Psoas muscle (tissue), 8 donors: ENCODE measurements around the gene GGPS1. TPM values are rescaled to one million over a fixed set of nuclear protein-coding genes. Genes with fewer than 3 reads are reported as not detected.
"Not testable (repeated sequence)": the region's sequence is repeated elsewhere in the genome, so short reads cannot be mapped to it uniquely, and the experiment has no call there.

ENCODE experiments used
- ATAC-seq, 4 donors: fragments of 200-7000 bp; cut with Tn5 transposase; one replicate each; pipeline ENCODE4 v1.9.1; 2020; ENCODE audit warnings: moderate library complexity in 3 of 4, mild to moderate bottlenecking in 2 of 4
- DNase-seq, 2 donors: peaks; one replicate each; pipeline ENCODE4 v3.0.0-alpha.2; 2020
- H3K27ac ChIP-seq: fragments of 200-600 bp; one replicate; pipeline ENCODE4 v1.8.0; 2022
- H3K27me3 ChIP-seq, 3 donors: fragments of 200-600 bp in 1 of 3; one replicate each; pipeline versions ENCODE4 v1.6.1 to v1.8.0; 2013 to 2022; ENCODE audit warnings: low read length in 2 of 3, mild to moderate bottlenecking in 2 of 3, moderate library complexity in 1 of 3; ENCODE audit not compliant: insufficient read depth in 3 of 3
- H3K36me3 ChIP-seq, 2 donors: fragments of 200-600 bp in 1 of 2; one replicate each; pipeline versions ENCODE4 v1.6.1 to v1.8.0; 2013 to 2022; ENCODE audit warnings: low read depth in 1 of 2, mild to moderate bottlenecking in 1 of 2, moderate library complexity in 1 of 2; ENCODE audit not compliant: insufficient read depth in 1 of 2
- H3K4me1 ChIP-seq: fragments of 200-600 bp; one replicate; pipeline ENCODE4 v1.8.0; 2022
- H3K4me3 ChIP-seq: fragments of 200-600 bp; one replicate; pipeline ENCODE4 v1.8.0; 2022; ENCODE audit warnings: mild to moderate bottlenecking
- H3K9me3 ChIP-seq: fragments of 200-600 bp; one replicate; pipeline ENCODE4 v1.8.0; 2022
- WGBS, 3 donors: extraction: QIAGEN DNeasy Blood & Tissue Kit; methylation state at CpG; one replicate each; pipeline versions ENCODE4 v1.1.6 to v1.1.7; 2013; 5-methylcytosine and 5-hydroxymethylcytosine counted together
- intact Hi-C, 2 donors: fragments of 100-400 bp; cut with DNase I; formaldehyde crosslinking; loops; one replicate each; pipeline versions ENCODE4 v1.11.0 to v1.14.2; 2022
- polyA plus RNA-seq, 3 donors: library from polyadenylated mRNA; stranded (reverse); fragments of 200-250 nt; gene quantifications; one replicate each; pipeline ENCODE4 v1.2.3, GENCODE V29; 2013
- total RNA-seq, 4 donors: library from RNA; stranded (reverse); fragmentation: NEBNext Ultra II Directional in 2 of 4; extraction: Animal tissue kit (Norgen Biotek cat#: 25700) in 2 of 4; gene quantifications; one replicate each; pipeline versions ENCODE4 v1.2.1 to v1.2.4, GENCODE V29; 2021 to 2023
- TF ChIP-seq, protein P1 (sequence below): fragments of 200-600 bp; IDR thresholded peaks from one replicate; pipeline ENCODE4 v1.8.0; 2022; ENCODE audit warnings: antibody characterized with exemption
- donor health status: healthy with polysubstance abuse.
- donor health status: DM: no; HTN: no; CAD: no; lungs with moderate emphysema.
- donor health status: Bipolar disorder and iron deficiency.
- donor health status: healthy.
- donor health status: DM: yes; HTN: yes; CAD: no.
- donor health status: DM: no; HTN: no; CAD: no.
- donor health status: DM: no; HTN: no; CAD: no.
- donor health status: DM: yes; HTN: yes; CAD: no.

The GGPS1 gene
- total and polyA plus RNA-seq, 7 donors: 17.9 to 49.5 (median 32.4) TPM

DNA sequence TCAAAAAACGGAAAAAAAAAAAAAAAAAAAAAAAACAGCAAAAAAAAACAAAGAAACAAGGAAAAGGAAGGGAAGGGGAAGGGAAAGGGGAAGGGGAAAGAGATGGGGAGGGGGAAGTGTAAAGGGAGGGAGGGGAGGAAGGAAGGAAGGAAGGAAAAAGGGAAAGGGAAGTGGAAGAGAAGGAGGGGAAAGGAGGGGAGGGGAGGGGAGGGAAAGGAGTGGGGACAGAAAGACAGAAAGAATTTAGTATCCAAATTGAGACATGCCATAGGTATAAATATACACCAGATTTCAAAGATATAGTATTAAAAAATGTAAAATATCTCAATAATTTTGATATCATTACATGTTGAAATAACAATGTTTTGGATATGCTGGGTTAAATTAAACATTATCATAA is 26.2 kb upstream of the GGPS1 start:
- Histone ChIP-seq H3K27me3 (no peaks in the 10 kb centered on the region), H3K36me3 (no peaks in the 10 kb centered on the region), H3K9me3 (no peaks in the 10 kb centered on the region), H3K4me3 (no peak overlapping the region), H3K27ac (no peak overlapping the region), H3K4me1 (peaks cover 26% of the 10 kb centered on the region)
- ATAC-seq (no peak), DNase-seq (no peak)
- intact Hi-C loops: no loop called here
- 56 to 82% (median 60%) methylated on average over 1 of the region's 1 CpG for WGBS, 3 donors
- TF ChIP-seq, protein P1, sequence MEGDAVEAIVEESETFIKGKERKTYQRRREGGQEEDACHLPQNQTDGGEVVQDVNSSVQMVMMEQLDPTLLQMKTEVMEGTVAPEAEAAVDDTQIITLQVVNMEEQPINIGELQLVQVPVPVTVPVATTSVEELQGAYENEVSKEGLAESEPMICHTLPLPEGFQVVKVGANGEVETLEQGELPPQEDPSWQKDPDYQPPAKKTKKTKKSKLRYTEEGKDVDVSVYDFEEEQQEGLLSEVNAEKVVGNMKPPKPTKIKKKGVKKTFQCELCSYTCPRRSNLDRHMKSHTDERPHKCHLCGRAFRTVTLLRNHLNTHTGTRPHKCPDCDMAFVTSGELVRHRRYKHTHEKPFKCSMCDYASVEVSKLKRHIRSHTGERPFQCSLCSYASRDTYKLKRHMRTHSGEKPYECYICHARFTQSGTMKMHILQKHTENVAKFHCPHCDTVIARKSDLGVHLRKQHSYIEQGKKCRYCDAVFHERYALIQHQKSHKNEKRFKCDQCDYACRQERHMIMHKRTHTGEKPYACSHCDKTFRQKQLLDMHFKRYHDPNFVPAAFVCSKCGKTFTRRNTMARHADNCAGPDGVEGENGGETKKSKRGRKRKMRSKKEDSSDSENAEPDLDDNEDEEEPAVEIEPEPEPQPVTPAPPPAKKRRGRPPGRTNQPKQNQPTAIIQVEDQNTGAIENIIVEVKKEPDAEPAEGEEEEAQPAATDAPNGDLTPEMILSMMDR: no peak

DNA sequence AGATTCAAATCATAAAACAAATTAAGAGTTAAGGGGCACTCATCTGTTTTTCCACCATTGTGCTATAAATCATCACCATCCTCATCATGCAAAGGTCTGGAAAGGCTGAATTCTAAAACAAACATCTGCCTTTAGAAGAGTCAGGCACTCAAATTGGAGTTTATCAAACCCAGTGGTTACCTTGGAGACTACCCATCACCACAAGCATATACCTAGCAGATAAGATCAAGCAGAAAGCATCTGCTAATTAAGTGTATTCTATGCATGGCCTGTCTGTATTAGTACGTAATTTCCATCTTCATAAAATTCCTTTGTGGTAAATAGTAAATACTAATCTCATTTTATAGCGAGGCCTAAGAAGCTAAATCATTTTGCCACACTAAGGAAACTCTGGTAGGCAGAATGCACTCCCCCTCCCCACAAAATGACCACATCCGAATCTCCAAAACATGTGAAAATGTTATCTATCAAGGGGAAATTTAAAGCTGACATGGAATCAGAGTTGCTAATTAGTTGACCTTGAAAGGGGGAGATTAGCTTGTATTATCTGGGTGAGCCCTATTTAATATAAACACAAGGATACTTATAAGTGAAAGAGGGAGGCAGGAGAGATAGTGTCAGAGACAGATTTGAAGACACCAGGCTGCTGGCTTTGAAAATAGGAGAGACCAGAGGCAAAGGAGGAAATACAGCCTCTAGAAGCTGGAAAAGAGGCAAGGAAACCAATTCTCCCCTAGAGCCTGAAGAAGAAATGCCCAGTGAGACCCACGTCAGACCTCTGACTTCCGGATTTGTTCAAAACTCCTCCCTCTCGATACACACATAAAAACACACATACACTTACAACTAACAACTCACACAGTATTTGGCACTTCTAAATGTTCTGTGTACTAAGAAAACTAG is 23.6 kb upstream of the GGPS1 start:
- DNase-seq (no peak), ATAC-seq (no peak)
- Histone ChIP-seq H3K4me3 (no peak overlapping the region), H3K4me1 (peaks cover 27% of the 10 kb centered on the region), H3K27ac (no peak overlapping the region), H3K27me3 (no peaks in the 10 kb centered on the region), H3K36me3 (no peaks in the 10 kb centered on the region), H3K9me3 (no peaks in the 10 kb centered on the region)
- TF ChIP-seq, protein P1: no peak
- WGBS, 3 donors: 54 to 64% (median 57%) methylated on average over 6 of the region's 6 CpGs
- intact Hi-C loops: no loop called here

GRCh38 chr1:235307158-235308124 is 20.9 kb upstream of the GGPS1 start:
- ATAC-seq (peak; percentile 60 to 90 (median 74)), DNase-seq (no peak)
- intact Hi-C loops: no loop called here
- Histone ChIP-seq H3K36me3 (no peaks in the 10 kb centered on the region), H3K27ac (no peak overlapping the region), H3K4me1 (peaks cover 27% of the 10 kb centered on the region), H3K9me3 (no peaks in the 10 kb centered on the region), H3K27me3 (no peaks in the 10 kb centered on the region), H3K4me3 (no peak overlapping the region)
- WGBS, 3 donors: 63 to 67% (median 63%) methylated on average over 7 of the region's 7 CpGs
- TF ChIP-seq, protein P1: no peak

DNA sequence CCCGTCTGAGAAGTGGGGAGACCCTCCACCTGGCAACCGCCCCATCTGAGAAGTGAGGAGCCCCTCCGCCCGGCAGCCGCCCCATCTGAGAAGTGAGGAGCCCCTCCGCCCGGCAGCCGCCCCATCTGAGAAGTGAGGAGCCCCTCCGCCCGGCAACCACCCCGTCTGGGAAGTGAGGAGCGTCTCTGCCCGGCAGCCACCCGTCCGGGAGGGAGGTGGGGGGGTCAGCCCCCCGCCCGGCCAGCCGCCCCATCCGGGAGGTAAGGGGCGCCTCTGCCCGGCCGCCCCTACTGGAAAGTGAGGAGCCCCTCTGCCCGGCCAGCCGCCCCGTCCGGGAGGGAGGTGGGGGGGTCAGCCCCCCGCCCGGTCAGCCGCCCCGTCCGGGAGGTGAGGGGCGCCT is 19.2 kb upstream of the GGPS1 start:
- H3K4me3 ChIP-seq, H3K9me3 ChIP-seq, intact Hi-C loops, DNase-seq, H3K27me3 ChIP-seq, H3K36me3 ChIP-seq, H3K27ac ChIP-seq, ATAC-seq: not testable (repeated sequence)
- WGBS, 3 donors: 94 to 98% methylated on average over 9 to 27 of the region's 32 CpGs; no CpG with 5 or more reads in 1 of the 3 donors
- H3K4me1 ChIP-seq: peaks cover 41% of the 10 kb centered on the region

GRCh38 chr1:235313262-235313661 is 15.1 kb upstream of the GGPS1 start:
- H3K4me1 ChIP-seq: peaks cover 22% of the 10 kb centered on the region
- H3K36me3 ChIP-seq: no peaks in the 10 kb centered on the region
- DNase-seq (no peak), ATAC-seq (peak in 1 of 4 donors; percentile 43)
- TF ChIP-seq, protein P1: no peak
- H3K27me3 ChIP-seq: no peaks in the 10 kb centered on the region
- no peak overlapping the region for H3K4me3 ChIP-seq
- no peak overlapping the region for H3K27ac ChIP-seq
- H3K9me3 ChIP-seq: no peaks in the 10 kb centered on the region
- intact Hi-C loops: no loop called here
- 46 to 59% (median 49%) methylated on average over 6 of the region's 6 CpGs for WGBS, 3 donors
